GM12801 (cell line): ENCODE data around the gene LDLRAD3.

Experiments
- CTCF ChIP-seq: IDR thresholded peaks from one replicate; pipeline ENCODE4 v1.5.1; 2011; ENCODE audit warnings: control low read depth; ENCODE audit not compliant: insufficient read length; ENCODE audit errors: extremely low read depth

Gene LDLRAD3

GRCh38 chr11:36123336-36124101 is 179.7 kb downstream of the LDLRAD3 start:
- no peak for TF ChIP-seq CTCF

- no peak for TF ChIP-seq CTCF
Measured at GRCh38 chr11:36126678-36127077, 182.8 kb downstream of the LDLRAD3 start.

GRCh38 chr11:36127550-36127949 is 183.7 kb downstream of the LDLRAD3 start:
- no peak for TF ChIP-seq CTCF

GRCh38 chr11:36129955-36130354 is 186.1 kb downstream of the LDLRAD3 start:
- no peak for TF ChIP-seq CTCF

- no peak for TF ChIP-seq CTCF
Measured at GRCh38 chr11:36130401-36130800, 186.5 kb downstream of the LDLRAD3 start.

GRCh38 chr11:36131721-36132397 is 188.0 kb downstream of the LDLRAD3 start:
- no peak for TF ChIP-seq CTCF

GRCh38 chr11:36132940-36133339 is 189.1 kb downstream of the LDLRAD3 start:
- no peak for TF ChIP-seq CTCF
